C4-2B (cell line): ENCODE data around the gene RHEBL1.

Experiments used
- ZFX ChIP-seq: fragments of 450-650 bp; IDR thresholded peaks from 2 replicates; pipeline ENCODE4 v1.6.1; 2017
- TF ChIP-seq, protein P1 (sequence below): fragments of 450-650 bp; conservative IDR thresholded peaks from 2 replicates; pipeline ENCODE4 v1.5.1; 2017; ENCODE audit warnings: mild to moderate bottlenecking

DNA sequence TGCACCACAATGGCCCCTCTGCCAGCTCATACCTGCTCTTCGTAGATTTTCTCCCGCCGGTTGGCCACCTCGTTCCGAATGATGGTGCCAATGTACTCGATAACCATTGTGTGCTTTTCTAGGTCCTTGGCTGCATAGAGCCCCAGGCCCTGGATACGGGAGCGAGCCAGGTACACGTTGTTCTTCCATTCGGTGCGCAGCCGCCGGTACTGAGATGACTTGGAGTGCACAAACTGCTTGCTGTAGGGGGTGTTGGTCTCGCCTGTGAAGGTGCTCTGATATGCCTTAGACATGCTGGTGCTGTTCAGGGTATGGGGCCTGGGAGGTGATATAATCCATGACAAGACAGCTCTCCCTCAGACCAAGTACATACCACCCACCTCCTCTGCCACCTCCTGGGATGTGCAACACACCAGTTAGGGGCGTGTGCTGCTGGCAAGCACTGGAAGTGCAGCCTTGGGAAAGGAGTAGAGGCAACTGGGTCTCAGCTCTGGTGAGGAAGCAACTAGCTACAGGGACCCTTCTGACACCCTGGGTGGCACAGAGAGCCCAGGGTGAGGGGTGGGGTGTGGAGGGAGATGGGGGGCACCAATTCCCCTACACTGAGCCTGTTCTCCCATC, 47.1 kb downstream of the RHEBL1 start:
- TF ChIP-seq, protein P1, sequence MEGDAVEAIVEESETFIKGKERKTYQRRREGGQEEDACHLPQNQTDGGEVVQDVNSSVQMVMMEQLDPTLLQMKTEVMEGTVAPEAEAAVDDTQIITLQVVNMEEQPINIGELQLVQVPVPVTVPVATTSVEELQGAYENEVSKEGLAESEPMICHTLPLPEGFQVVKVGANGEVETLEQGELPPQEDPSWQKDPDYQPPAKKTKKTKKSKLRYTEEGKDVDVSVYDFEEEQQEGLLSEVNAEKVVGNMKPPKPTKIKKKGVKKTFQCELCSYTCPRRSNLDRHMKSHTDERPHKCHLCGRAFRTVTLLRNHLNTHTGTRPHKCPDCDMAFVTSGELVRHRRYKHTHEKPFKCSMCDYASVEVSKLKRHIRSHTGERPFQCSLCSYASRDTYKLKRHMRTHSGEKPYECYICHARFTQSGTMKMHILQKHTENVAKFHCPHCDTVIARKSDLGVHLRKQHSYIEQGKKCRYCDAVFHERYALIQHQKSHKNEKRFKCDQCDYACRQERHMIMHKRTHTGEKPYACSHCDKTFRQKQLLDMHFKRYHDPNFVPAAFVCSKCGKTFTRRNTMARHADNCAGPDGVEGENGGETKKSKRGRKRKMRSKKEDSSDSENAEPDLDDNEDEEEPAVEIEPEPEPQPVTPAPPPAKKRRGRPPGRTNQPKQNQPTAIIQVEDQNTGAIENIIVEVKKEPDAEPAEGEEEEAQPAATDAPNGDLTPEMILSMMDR: no peak
- TF ChIP-seq ZFX: no peak
